Germinal center (tissue), 1 donor: ENCODE data around the gene GH2.
A peak's percentile ranks its signal among the peaks of the same experiment; 100 is the strongest.

Experiments
- DNase-seq: peaks from one replicate; pipeline ENCODE4 v3.0.0; 2012; ENCODE audit warnings: mixed read lengths, low spot score

GH2 gene

DNA sequence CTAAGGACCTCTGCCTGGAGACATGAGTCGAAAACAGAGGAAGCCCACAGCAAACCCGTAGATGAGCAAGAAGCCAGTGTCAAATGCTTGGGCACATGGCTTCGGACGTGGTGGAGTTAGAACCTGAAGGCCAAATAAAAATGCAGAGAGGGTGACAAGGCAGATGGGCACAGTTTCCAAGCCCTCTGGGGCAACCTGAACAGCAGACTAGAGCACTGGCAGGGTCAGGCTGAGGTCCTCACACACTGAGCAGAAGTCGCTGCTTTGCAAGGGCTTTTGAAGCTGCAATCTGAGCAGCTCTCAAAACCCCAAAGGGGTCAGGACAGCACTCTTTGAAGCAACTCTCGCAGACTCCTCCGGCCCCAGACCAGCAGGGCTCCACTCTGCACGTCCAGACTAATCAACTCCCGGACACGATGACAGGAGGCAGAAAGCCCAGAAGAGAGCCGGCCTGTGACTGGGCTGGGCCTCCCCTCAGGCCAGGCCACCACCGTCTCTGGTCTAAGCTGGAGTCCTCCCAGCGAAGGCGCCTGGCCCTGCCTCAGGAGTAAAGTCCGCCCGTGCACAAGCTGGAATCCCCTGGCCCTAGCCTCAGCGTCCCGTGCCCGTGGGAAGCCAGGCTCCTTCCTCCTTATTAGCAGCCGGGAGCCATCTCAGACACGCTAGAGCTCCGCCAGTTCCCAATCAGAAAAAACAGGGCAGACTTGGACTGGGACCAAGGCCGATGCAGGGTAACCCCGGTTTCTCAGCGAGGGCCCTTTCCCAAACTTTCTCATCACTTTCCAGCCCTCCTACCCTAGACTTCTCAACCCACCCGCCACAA is 40.2 kb downstream of the GH2 start:
- DNase-seq: no peak

DNA sequence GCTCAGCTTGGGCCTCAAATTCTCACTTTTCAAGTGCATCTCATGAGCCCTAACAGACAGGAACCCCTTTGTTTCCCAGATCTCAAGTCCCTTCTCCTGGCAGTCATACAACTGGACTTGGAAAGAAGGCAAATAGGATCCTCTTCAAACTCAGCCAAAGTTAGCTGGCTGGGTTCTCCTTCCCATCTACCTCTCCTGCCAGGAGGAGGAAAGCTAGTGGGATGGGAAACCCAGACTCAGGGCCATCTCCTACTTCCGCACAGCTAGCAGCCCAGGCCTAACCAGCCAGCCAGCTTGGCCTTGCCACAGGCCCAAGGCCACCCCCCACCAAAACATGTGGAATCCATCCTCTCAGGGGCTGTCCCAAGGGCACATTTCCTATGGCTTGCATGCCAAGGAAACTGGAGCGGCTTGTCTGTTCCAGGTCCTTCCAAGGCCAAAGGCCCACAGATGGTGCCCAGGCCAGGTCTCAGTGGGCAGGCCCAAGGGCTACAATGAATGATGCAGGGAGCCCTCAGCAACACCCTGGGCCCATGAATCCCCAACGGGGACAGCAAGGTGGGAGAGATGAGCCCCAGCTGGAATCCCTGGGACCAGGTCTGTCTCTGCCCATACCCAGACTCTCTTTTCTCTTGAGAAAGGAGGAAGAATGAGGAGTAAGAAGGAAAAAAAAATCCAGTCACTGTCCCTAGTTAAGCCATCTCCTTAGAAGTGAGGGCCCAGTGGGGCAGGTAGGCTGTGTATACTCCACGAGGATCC is 41.0 kb downstream of the GH2 start:
- DNase-seq: no peak

DNA sequence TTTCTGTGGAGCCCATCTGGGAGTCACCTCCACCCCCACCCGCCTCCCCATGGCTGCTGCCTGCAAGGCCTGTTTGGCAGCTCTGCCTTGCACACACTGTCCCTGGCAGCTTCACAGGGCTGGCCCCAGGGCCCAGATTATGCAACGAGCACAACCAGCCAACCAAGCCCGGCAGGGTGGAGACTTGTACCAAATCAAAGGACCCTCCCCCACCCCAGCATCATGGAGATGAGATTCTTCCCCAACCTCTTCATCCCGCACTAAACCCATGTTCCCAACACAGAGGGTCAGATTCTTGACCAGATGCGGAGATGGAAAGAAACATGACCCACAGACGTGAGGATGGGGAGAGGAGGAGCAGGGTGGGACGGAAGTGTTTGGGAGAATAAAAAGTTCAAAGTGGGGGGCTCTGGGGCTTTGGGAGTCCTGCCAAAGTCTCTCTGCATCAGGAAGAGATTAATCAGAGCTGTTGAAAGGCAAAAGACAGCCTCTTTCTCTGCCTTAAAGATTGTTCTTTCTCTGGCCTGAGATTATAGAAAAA is 43.0 kb downstream of the GH2 start:
- DNase-seq: no peak

DNA sequence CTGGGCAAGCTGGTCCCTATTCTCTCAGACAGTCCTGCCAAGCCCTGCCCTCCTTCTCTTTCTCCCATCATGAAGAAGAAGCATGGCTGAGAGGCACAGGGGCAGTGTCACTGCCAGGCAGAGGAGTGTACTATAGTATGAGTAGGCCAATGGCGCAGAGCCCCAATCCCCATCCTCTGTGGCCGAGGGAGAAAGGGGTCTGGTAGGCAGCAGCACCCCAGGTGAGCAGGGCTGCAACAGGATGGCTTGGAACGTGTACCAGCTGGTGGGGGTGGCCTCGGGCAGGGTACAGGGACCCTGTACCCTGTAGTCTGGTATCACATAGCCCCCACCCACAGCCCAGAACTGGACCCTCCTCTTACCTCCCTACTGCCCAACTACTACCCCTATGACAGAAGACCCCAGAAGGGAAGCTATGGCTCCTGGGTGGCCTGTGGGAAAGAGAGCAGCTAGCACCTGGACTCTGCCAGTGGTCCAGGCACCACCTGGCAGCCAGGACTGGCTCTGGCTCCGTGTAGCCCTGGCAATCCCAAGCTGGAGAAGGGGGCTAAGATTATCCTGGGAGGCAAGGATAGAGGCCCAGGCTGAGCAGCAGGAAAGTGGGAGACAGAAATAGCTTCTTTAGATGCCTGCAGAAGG is 43.7 kb downstream of the GH2 start:
- no peak for DNase-seq

DNA sequence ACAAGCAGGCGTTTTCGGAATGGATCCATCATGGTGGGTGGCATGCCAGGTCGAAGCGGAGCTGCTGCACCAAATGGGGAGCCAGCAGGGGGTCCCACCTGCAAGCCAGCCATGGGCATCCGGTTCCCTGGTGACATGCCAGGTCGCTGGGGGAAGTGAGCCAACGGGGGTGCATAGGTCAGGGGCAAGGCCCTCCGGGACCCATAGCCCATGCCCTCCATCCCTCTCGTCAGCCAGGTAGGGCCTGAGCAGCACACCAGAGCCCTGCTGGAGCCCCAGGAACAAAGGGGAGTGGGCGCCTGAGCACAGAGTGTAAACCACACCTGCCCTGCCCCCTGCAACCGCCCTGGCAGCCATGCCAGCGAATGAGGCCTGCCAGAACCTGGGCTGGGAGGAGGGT is 44.3 kb downstream of the GH2 start:
- DNase-seq: no peak

DNA sequence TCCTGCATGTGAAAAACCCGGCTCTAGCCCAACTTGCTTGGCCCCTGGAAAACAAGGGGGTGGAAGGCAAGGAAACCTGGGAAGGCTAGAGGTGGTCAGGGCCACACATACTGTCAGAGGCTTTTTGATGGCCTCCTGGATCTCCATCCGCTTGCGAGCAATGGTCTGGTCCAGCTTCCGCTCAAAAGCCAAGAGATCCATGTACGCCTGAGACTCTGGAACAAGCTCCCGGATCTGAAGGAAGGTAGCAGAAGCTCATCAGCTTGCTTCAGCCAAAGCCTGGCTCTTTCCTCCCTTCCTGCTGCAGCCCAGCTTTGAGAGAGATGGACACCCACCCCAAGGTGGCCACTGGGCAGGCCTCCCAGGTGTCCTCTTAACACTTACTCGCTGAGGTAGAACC is 44.9 kb downstream of the GH2 start:
- DNase-seq: no peak

DNA sequence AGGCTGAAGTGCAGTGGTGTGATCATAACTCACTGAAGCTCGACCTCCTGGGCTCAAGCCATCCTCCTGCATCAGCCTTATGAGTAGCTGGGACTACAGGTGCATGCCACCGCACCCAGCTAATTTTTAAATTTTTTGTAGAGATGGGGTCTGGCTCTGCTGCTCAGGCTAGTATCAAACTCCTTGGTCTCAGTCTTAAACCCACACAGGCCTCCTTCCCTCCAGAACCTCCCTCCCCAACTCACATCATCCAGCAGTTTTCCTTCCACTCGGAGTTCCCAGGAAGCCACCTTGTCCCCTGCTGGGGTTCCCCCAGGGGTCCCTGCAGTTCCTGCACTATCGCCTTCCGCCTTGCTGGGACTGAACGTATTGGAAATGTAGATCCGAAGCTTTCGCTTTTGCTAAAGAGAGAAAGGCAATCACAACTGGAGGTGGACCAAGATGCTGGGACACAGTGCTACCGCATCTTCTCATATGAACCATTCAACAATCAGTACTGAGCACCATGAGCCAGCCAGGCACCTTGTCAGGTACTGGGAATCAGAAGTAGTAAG is 46.5 kb downstream of the GH2 start:
- DNase-seq: no peak

DNA sequence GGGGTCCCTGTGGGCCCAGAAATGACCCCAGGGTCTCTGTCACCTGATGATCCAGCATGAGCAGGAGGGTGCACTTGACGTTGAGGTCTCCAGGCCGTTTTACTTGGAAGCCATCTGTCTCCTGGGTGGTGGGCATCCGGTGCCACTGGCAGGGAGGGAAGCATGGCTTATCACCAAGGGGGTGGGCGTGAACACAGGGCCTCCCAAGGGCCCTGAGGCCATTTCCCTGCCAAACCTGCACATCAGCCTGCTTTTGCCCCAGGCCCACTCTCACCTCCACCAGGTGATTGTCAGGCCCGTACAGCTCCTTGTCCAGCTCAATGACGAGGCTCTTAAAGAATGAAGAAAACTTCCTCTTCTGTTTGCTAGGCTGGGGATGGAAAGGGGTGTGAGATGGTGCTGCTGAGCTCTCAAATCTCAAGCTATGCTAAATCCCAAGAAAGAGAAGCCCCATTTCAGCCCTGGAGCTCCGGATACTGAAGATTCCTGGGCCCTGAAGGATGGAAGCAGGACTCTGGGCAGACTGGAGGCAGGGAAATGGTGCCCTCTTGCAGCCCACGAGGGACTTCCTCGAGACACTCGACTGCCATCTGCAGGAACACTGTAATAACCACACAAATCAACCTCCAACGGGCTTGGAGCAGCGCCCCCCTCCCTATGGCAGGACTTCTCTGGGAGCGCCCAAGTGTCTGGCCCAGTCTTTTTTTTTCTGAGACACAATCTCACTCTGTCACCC is 47.1 kb downstream of the GH2 start:
- peak; percentile 79 for DNase-seq

DNA sequence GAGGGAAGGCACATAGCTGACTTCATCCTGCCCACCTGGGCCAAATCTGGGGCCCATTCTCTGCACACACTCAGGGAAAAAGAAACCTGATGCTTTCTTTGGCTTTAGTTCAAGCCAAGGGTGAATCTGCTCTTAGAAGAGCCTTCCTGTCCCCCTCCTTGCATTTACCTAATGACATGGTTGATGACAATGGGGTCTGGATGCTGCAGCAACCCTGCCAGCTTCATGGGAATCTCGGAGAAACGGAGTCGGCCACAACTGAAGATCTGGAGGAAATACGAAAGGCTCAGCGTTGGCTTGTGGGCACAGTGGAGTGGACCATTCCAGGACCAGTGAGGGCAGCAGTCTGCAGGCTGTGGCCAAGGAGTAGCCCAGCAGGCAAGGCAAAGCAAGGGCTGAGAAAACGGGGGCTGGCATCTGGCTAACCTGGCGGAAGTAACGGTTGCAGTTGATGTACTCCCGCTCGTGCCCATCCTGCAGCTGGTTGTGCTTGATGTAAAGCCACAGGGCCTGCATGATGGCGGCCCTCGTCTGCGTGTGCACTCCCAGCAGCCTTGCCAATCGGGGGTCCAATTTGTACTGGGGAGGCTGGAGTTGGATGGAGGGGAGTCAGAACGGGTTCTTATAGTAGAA is 47.9 kb downstream of the GH2 start:
- no peak for DNase-seq

DNA sequence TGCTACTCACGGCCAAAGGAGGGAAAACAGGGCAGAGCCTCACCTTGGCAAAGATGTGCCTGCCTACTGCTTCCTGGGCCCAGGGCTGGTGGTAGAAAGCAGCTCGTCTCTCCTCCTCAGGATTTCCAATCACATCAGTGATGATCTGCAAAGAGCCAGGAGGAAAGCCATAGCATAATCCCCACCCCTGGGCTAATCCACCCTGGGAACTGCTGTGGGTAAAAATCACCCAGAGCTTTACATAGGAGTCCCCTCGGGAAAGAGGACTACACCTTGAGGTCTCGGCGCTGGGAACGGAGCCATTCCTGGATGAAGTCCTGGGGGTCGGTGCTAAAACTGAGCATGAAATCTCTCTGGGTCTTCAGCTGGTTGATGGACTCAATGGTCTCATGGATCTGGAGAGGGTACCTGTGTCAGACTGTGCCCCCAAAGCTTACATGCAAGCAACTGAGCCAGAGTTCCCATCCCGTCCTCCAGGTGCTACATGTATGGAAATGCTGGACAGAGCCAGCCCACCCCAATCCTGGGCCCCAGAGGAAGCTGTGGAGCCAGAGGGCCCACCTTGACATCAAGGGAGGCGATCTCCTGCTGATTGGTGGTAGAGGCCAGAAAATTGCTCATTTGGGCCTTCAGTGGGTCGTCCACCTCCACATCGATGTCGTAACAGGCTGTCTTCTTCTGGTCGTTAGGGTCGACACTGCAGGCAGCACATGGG is 48.6 kb downstream of the GH2 start:
- no peak for DNase-seq

DNA sequence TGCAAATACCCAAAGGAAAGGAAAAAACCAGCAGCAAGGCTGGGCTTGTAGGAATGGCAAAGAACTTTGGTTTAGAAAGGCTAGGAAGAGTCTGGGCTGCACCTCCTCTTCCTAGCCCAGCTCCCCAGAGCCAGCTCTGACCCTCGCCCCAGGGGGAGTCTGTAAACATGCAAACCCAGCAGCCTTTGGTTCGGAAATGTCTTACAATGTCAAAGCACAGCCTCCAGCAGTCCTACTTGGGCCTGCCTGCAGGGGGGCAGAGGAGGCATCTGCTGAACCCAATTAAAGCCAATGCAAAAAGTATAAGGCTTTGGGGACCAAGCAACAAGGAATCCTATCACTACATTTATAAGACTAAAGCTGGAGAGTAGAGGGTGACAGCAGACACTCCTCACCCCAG is 49.3 kb downstream of the GH2 start:
- no peak for DNase-seq

DNA sequence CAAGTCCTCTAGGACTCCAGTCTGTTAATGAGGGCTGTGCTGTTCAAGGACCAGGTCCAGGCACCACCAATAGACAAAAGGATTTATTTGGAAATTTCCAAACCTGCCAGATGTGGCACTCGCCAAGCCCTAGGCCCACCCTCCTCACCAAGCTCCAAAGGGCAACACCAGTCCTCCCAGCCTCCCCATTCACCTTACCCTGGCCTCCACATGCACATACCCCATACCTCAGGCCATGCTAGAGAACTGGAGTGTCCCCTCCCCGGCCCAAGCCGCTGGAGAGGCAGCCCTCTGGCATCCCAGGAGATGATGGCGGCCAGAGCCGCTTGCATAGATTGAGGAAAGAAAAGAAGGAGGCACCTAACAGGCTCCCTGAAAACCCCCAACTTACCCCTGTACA is 49.7 kb downstream of the GH2 start:
- no peak for DNase-seq

DNA sequence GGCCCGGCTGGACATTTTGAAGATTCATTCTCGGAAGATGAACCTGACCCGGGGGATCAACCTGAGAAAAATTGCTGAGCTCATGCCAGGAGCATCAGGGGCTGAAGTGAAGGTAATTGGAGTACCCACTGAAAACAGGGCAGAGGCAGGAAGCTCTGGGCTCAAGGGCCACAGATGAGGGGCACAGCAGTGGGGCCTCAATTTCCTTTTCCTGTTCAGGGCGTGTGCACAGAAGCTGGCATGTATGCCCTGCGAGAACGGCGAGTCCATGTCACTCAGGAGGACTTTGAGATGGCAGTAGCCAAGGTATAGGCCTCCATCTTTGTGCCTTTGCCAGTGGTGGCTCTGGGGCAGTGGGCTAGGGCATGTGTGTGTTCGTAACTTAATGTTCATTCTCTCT is 50.2 kb downstream of the GH2 start:
- no peak for DNase-seq

DNA sequence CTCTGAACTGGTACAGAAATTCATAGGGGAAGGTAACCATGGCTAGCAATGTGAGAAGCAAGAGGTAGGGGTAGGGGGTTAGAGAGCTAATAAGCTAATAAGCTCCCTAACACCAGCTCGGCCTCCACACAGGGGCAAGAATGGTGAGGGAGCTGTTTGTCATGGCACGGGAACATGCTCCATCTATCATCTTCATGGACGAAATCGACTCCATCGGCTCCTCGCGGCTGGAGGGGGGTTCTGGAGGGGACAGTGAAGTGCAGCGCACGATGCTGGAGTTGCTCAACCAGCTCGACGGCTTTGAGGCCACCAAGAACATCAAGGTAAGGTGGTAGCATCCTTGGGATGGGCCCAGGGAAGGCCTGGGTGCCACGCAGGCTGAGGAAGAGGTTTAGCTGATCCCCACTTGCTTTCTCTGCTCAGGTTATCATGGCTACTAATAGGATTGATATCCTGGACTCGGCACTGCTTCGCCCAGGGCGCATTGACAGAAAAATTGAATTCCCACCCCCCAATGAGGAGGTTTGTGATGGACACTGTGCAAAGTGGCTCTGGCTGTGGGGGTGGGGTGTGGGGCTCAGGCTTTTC is 50.7 kb downstream of the GH2 start:
- DNase-seq: no peak

DNA sequence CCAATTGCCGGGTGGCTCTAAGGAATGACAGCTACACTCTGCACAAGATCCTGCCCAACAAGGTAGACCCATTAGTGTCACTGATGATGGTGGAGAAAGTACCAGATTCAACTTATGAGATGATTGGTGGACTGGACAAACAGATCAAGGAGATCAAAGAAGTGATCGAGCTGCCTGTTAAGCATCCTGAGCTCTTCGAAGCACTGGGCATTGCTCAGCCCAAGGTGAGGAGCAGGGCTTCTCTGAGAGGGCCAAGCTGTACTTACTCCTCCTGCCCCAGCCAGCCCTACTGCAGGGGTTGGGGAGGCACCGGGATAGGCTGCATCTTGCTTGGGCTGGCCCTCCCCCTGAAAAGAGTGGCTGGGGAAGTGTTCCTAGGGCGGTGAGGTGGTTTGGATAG is 51.5 kb downstream of the GH2 start:
- DNase-seq: no peak
